Activated gamma-delta T cell (primary cell): ENCODE results near the gene CDX4.
"Not testable (repeated sequence)": the region's sequence is repeated elsewhere in the genome, so short reads cannot be mapped to it uniquely, and the experiment has no call there.

Source experiments
- DNase-seq: peaks from one replicate; lab custom pipeline; 2025; lab: John Stamatoyannopoulos, UW
- total RNA-seq, 2 donors: gene quantifications; one replicate each; lab custom pipeline; 2026; lab: John Stamatoyannopoulos, UW

Gene CDX4
- total RNA-seq: 0 reads per million in 2 donors

- no peak for DNase-seq
These were observed at the start of gene CDX4 for GRCh38 chrX:73446831-73447230. Gene CDX4 (plus strand): TSS chrX:73447053. CDS start chrX:73447254, 201 bp downstream.

DNA sequence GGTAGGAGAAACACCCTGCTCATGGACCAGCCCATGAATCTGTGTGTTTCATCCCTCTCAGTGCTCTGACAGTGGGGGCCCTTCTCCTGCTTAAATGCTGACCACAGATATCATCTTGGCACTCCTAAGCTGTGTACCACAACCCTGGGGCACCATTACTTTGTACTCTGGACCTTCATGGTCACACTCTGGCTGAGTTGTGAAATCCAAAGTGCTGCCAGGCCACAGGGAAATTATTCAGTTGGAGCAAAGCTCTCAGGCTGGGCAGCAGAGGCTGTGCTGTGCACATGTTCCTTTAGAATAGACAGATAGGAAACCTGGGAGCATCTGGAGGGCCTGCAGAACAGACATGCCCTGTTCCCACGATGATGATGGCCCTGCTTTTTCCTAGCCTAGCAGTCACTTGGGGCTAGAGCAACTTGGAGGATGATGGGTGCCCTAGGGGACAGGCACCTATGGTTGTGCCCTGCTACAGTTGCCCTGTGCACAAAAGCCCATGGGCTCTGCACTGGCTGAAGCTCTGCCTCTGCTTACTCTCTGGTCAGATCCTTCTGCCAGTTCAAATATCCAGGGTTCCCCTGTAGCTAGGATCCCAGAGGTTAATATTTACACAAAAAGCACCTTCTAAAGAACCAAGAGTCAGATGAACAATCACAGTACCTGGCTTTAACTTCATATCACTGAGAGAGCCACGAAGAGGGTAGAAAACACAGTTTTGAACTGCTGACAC lies 48.5 kb upstream of the CDX4 start:
- DNase-seq: no peak

DNA sequence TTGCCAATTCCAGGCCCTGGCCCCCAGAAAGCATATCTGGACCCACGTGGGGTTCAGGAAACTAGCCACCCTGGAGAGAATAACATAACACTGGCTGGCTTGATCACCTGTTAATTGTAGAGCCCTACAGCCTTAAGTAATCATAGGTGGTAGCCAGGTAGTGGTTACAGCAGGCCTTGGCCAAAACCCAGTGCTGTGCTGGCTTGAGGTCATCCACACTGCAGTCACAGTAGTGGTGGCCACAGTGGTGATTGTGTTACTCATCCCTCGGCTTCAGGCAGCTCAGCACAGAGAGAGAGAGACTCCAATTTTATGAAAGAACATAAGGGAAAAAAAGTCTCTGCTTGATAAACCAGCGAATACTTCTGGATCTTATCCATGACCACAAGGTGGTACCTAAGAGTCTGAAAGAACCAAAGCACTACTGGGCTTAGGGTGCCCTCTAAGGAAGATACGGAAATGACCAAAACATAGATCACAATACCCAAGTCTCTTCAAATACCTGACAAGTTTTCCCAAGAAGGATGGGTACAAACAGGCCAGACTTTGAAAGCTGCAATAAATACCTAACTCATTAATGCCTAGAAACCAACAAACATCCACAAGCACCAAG lies 46.6 kb upstream of the CDX4 start:
- no peak for DNase-seq

DNA sequence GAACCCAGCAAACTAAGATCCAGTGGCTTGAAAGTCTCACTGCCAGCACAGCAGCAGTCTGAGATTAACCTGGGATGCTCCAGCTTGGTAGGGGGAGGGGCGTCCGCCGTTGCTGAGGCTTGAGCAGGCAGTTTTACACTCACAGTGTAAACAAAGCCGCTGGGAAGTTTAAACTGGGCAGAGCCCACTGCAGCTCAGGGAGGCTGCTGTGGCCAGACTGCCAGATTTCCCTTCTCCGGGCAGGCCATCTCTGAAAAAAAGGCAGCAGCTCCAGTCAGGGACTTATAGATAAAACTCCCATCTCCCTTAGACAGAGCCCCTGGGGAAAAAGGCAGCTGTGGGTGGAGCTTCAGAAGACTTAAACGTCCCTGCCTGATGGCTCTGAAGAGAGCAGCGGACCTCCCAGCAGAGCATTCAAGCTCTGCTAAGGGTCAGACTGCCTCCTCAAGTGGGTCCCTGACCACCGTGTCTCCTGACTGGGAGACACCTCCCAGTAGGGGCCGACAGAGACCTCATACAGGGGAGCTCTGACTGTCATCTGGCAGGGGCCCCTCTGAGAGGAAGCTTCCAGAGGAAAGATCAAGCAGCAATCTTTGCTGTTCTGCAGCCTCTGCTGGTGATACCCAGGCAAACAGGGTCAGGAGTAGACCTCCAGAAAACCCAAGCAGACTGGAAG lies 45.1 kb upstream of the CDX4 start:
- no peak for DNase-seq

DNA sequence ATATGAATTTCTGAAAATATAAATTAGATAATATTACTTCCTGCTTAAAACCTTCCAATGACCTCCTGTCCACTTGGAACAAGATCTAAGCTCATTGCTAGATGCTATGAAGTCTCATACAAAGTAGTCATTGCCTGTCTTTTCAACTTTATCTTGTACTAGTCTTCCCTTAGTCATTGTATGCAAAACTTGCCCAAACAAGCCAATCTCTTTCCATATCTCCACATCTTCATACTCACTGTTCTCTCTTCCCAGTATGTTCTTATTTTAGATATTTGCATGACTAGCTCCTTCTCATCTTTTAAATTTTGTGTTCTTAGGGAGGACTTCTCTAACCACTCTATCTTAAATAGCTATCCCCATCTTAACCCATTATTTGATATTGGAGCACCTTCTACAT lies 33.9 kb upstream of the CDX4 start:
- no peak for DNase-seq

DNA sequence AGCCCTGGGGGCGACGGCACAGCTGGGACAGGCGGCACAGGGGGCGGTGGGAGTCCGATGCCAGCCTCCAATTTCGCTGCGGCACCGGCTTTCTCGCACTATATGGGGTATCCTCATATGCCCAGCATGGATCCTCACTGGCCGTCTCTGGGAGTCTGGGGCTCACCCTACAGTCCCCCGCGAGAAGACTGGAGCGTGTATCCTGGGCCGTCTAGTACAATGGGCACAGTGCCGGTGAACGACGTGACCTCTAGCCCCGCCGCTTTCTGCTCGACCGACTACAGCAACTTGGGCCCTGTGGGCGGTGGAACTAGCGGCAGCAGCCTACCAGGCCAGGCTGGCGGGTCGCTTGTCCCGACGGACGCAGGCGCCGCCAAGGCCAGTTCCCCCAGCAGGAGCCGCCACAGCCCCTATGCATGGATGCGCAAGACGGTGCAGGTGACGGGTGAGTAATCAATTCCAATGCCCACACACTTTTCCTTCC lies 500 bp downstream of the CDX4 start:
- DNase-seq: no peak

- DNase-seq: no peak
These were observed 1.5 kb downstream of the CDX4 start for GRCh38 chrX:73448379-73448778.

- no peak for DNase-seq
These were observed 8.3 kb downstream of the CDX4 start for GRCh38 chrX:73455171-73455570.

DNA sequence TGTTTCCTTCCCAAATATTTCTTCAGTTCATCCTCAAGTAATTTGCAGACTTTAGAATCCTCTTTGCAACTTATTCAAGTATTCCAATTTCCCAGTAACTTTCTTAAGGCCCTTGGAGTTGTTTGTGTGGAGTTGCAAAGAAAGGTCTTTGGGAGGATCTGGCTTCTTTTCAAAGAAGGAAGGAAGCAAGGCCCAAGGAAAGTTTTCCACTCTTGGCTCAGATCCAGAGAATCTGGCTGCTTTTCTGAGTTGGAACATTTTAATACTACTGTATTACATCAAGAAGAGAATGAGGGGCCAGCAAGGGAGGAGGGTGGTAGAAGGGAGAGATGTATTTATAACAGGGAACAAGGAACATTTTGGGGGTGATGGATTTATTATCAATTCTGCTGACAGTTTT lies 10.5 kb downstream of the CDX4 start:
- no peak for DNase-seq

DNA sequence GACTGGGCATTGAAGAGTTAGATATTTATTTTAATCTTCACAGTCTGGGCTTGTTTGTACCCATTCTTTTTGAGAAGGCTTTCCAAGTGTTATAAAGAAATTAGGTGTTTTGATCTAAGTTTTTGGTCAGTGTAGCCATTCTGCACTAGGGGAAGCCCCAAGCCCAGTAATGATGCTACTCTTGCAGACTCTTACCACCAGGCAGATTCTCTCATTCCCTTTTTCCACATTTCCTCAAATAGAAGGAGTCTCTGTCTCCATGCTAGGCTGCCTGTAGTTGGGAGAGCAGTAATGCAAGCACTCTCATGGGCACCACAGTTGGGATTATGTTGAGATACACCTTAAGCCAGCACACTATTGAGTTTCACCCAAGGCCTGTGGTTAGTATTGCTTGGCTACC lies 21.5 kb downstream of the CDX4 start:
- no peak for DNase-seq

DNA sequence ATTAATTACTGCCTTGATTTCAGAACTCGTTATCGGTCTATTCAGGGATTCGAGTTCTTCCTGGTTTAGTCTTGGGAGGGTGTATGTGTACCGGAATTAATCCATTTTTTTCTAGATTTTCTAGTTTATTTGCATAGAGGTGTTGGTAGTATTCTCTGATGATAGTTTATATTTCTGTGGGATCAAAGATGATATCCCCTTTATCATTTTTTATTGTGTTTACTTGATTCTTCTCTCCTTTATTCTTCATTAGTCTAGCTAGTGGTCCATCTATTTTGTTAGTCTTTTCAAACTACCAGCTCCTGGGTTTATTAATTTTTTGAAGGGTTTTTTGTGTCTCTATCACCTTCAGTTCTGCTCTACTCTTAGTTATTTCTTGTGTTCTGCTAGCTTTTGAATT lies 32.1 kb downstream of the CDX4 start:
- DNase-seq: no peak

DNA sequence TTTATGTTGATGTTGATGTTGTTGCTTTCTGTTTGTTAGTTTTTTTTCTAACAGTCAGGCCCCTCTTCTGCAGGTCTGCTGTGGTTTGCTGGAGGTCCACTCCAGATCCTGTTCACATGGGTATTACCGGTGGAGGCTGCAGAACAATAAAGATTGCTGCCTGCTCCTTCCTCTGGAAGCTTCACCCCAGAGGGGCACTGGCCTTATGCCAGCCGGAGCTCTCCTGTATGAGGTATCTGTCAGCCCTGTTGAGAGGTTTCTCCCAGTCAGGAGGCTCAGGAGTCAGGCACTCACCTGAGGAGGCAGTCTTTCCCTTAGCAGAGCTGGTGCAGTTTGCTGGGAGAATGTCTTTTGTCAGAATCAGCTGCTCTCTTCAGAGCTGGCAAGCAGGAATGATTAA lies 34.7 kb downstream of the CDX4 start:
- DNase-seq: no peak

DNA sequence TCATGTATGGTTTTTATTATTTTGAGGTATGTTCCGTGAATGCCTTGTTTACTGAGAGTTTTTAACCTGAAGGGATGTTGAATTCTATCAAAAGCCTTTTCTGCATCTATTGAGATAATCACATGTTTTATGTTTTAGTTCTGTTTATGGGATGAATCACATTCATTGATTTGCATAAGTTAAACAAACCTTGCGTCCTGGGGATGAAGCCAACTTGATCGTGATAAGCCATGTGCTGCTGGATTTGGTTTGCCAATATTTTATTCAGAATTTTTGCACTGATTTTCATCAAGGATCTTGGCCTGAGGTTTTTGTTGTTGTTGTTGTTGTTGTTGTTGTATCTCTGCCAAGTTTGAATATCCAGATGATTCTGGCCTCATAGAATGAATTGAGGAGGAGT lies 43.8 kb downstream of the CDX4 start:
- DNase-seq: no peak

GRCh38 chrX:73492178-73492577 lies 45.3 kb downstream of the CDX4 start:
- not testable (repeated sequence) for DNase-seq
